Transverse colon (tissue), 4 donors: ENCODE measurements around the gene CPEB4. TPM values are rescaled to one million over a fixed set of nuclear protein-coding genes. Genes with fewer than 3 reads are reported as not detected.

Experiments
- DNase-seq: peaks from one replicate; pipeline ENCODE4 v3.0.0-alpha.2; 2019
- H3K27ac ChIP-seq, 4 donors: fragments of 200-600 bp; sonication (generic); 2 replicates each; pipeline ENCODE4 v1.5.1; 2016 to 2018; ENCODE audit warnings: inconsistent platforms in 4 of 4
- H3K27me3 ChIP-seq: fragments of 200-600 bp; sonication (generic); 2 replicates; pipeline ENCODE4 v1.5.1; 2017; ENCODE audit warnings: inconsistent platforms
- H3K36me3 ChIP-seq, 4 donors: fragments of 200-600 bp; sonication (generic); 2 replicates each; pipeline ENCODE4 v1.5.1; 2017 to 2019; ENCODE audit warnings: inconsistent platforms in 4 of 4
- H3K4me1 ChIP-seq, 4 donors: fragments of 200-600 bp; sonication (generic); 2 replicates each; pipeline ENCODE4 v1.5.1; 2017 to 2020; ENCODE audit warnings: inconsistent platforms in 4 of 4
- H3K4me3 ChIP-seq, 4 donors: fragments of 200-600 bp; sonication (generic); 1 replicate in 1 of 4; 2 replicates in 3 of 4; pipeline versions ENCODE4 v1.5.1 to v1.6.1; 2017 to 2019; ENCODE audit warnings: inconsistent platforms in 4 of 4
- H3K9me3 ChIP-seq, 2 donors: fragments of 200-600 bp; sonication (generic); 2 replicates each; pipeline ENCODE4 v1.5.1; 2017 to 2019; ENCODE audit warnings: inconsistent platforms in 2 of 2
- EP300 ChIP-seq: sonication (generic); formaldehyde crosslinking; IDR thresholded peaks from one replicate; pipeline ENCODE4 v1.6.1; 2017; ENCODE audit warnings: antibody characterized with exemption, low read depth
- POLR2A ChIP-seq: fragments of 450-650 bp; IDR thresholded peaks from one replicate; pipeline ENCODE4 v1.6.1; 2016; ENCODE audit warnings: antibody characterized with exemption, mild to moderate bottlenecking, moderate library complexity
- POLR2AphosphoS5 ChIP-seq, 3 donors: sonication (generic); formaldehyde crosslinking; IDR thresholded peaks; one replicate each; pipeline ENCODE4 v1.6.1; 2016; ENCODE audit warnings: antibody characterized with exemption in 3 of 3
- WGBS, 2 donors: methylation state at CpG; one replicate each; pipeline ENCODE4 v1.1.5; 2018; ENCODE audit warnings: low coverage in 1 of 2; 5-methylcytosine and 5-hydroxymethylcytosine counted together
- in situ Hi-C, 4 donors: fragments of 200-750 bp; cut with MboI; loops; one replicate each; pipeline versions ENCODE4 v1.15.0 to v1.15.1; 2017; ENCODE audit warnings: low sequenced_read_pairs in 3 of 4, low pct_ligation_motif_present in 1 of 4, low pct_unique_long_range_greater_than_20kb in 1 of 4
- intact Hi-C: fragments of 100-400 bp; cut with DNase I; formaldehyde crosslinking; loops from one replicate; pipeline ENCODE4 v1.15.1; 2023; ENCODE audit warnings: low total_unique reads
- total RNA-seq, 4 donors: library from RNA; depleted of rRNA; stranded (reverse); fragments of >200 nt; gene quantifications; one replicate each; pipeline ENCODE4 v1.1.0, GENCODE V29; 2016
- TF ChIP-seq, protein P1 (sequence below), 5 experiments: fragments of 200-600 bp in 3 of 5; fragments of 450-650 bp in 2 of 5; sonication (generic) in 3 of 5; IDR thresholded peaks; 1 replicate in 2 of 5; 2 replicates in 3 of 5; pipeline ENCODE4 v1.5.1; 2016 to 2017; ENCODE audit warnings: antibody characterized with exemption in 5 of 5, inconsistent platforms in 3 of 5, mild to moderate bottlenecking in 2 of 5, moderate library complexity in 1 of 5

The CPEB4 gene
- total RNA-seq, 4 donors from 2014 or later: 23.6 to 67.7 (median 36.5) TPM

DNA sequence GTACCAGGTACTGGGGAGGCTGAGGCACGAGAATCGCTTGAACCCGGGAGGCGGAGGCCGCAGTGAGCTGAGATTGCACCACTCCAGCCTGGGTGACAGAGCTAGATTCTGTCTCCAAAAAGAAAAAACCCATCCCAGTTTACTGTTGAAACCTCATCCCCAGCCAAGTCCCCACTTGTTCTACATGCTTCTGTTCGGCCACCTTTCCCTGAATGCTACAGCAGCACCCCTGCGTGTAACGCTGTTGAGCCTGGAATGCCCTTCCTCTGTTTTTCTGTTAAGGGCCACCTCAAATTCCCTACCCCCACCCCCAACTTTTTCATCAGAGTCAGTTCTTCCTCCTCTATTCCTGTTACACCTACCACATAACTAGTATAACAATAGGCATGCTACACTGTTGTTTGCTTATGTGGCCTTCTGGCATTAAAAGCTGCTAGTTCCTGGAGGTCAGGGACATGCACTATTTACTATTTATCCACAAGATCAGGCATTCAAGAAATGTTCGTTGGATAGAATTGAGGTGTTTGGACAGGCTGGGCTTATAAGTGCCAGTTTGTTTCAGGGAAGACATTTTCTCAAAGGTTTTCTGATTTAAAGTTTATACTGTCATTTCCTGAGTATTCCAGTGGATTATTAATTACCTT lies 53.7 kb downstream of the CPEB4 start:
- intact Hi-C loops: no loop called here
- no peak overlapping the region for H3K4me3 ChIP-seq
- no peak for TF ChIP-seq EP300
- no peak for TF ChIP-seq POLR2AphosphoS5 (IDR thresholded peaks at IDR 0.05)
- TF ChIP-seq, protein P1, sequence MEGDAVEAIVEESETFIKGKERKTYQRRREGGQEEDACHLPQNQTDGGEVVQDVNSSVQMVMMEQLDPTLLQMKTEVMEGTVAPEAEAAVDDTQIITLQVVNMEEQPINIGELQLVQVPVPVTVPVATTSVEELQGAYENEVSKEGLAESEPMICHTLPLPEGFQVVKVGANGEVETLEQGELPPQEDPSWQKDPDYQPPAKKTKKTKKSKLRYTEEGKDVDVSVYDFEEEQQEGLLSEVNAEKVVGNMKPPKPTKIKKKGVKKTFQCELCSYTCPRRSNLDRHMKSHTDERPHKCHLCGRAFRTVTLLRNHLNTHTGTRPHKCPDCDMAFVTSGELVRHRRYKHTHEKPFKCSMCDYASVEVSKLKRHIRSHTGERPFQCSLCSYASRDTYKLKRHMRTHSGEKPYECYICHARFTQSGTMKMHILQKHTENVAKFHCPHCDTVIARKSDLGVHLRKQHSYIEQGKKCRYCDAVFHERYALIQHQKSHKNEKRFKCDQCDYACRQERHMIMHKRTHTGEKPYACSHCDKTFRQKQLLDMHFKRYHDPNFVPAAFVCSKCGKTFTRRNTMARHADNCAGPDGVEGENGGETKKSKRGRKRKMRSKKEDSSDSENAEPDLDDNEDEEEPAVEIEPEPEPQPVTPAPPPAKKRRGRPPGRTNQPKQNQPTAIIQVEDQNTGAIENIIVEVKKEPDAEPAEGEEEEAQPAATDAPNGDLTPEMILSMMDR (IDR thresholded peaks at IDR 0.05): no peak
- TF ChIP-seq POLR2A: no peak
- no peaks in the 10 kb centered on the region for H3K27me3 ChIP-seq
- DNase-seq: no peak
- peaks cover 0 to 13% (median 5%) of the 10 kb centered on the region in 4 donors for H3K4me1 ChIP-seq
- no peak overlapping the region for H3K27ac ChIP-seq
- peaks cover 0 to 10% (median 3%) of the 10 kb centered on the region in 4 donors for H3K36me3 ChIP-seq
- in situ Hi-C loops: no loop called here
- no peaks in the 10 kb centered on the region for H3K9me3 ChIP-seq
- 80 to 89% methylated on average over 6 to 9 of the region's 9 CpGs for WGBS, 2 donors

DNA sequence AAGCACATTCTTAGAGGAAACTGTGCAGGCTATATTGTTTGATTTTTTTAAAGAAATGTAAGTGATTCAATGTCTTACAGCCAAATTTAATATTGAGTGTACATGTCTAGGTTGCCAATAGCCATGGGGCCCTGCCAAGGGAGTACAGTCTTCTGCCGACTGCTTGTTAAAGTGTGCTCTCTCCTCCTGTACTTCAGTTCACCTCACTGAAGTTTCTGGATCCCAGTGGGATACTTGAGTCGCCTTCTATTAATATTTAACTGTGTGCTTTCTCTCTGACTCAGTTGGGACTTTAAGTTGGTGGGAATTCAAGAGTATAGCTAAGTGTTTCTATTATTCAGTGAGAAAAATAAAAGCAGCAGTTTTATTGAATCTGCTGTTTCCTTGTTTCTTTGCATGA lies 56.4 kb downstream of the CPEB4 start:
- Histone ChIP-seq H3K36me3 (peaks cover 0 to 27% (median 8%) of the 10 kb centered on the region in 4 donors), H3K27ac (no peak overlapping the region), H3K4me3 (no peak overlapping the region), H3K27me3 (no peaks in the 10 kb centered on the region), H3K4me1 (peaks cover 0 to 13% (median 5%) of the 10 kb centered on the region in 4 donors), H3K9me3 (no peaks in the 10 kb centered on the region)
- in situ Hi-C loops: no loop called here
- DNase-seq: no peak
- TF ChIP-seq POLR2AphosphoS5 (IDR thresholded peaks at IDR 0.05) (no peak), EP300 (no peak), POLR2A (no peak)
- TF ChIP-seq, protein P1 (IDR thresholded peaks at IDR 0.05): no peak
- intact Hi-C loops: no loop called here
- 75 to 88% methylated on average over 1 to 2 of the region's 2 CpGs for WGBS, 2 donors

DNA sequence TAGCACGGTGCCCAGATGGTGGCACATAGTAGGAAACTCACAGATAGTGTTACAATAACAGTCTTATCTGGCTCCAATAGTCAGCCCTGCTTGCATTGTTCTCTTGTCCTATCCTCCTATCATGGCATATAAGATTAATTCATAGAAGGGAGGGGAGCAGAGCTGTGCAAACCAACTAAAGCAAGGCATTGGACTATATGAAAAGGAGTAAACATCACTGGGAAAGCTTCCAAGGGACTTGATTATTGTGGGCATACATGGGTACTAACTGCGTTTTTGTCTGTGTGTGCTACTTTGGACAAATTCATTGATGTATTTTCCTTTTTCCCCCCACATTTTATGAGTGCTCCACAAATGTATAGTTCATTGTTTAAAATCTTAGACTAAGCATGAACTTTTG lies 57.0 kb downstream of the CPEB4 start:
- Histone ChIP-seq H3K27ac (no peak overlapping the region), H3K27me3 (no peaks in the 10 kb centered on the region), H3K4me3 (no peak overlapping the region), H3K36me3 (peaks cover 0 to 33% (median 10%) of the 10 kb centered on the region in 4 donors), H3K4me1 (peaks cover 0 to 13% (median 5%) of the 10 kb centered on the region in 4 donors), H3K9me3 (no peaks in the 10 kb centered on the region)
- DNase-seq: no peak
- intact Hi-C loops: no loop called here
- no peak for TF ChIP-seq POLR2AphosphoS5 (IDR thresholded peaks at IDR 0.05)
- TF ChIP-seq EP300: no peak
- TF ChIP-seq POLR2A: no peak
- TF ChIP-seq, protein P1 (IDR thresholded peaks at IDR 0.05): no peak
- WGBS, 2 donors: 67 to 84% methylated on average over 1 to 2 of the region's 2 CpGs
- in situ Hi-C loops: no loop called here

DNA sequence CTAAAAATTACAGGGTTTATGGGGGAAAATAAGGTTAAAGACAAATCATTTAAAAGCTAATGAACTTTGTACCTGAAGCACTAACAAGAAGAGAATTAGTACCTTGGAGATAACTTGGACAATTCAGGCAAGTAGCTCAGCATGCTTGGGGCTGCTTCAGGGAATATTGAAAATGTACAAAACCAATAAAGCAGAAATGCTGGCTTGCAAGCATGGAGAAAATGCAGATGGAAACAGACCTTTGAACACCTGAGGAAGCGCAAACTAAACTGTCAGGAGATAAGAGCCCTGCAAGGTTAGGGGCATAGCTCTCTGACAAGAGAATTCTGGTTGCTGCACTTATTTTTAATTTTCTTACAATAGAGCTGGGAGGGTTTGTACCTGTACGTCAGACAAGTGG lies 58.2 kb downstream of the CPEB4 start:
- Histone ChIP-seq H3K27me3 (no peaks in the 10 kb centered on the region), H3K27ac (no peak overlapping the region), H3K36me3 (peaks cover 0 to 42% (median 14%) of the 10 kb centered on the region in 4 donors), H3K4me3 (no peak overlapping the region), H3K9me3 (no peaks in the 10 kb centered on the region), H3K4me1 (peaks cover 0 to 13% (median 5%) of the 10 kb centered on the region in 4 donors)
- DNase-seq: no peak
- intact Hi-C loops: no loop called here
- in situ Hi-C loops: no loop called here
- TF ChIP-seq POLR2A: no peak
- no peak for TF ChIP-seq EP300
- TF ChIP-seq POLR2AphosphoS5 (IDR thresholded peaks at IDR 0.05): no peak
- TF ChIP-seq, protein P1 (IDR thresholded peaks at IDR 0.05): no peak
- whole genome bisulfite sequencing, 2 donors: 67% methylated on average over 2 of the region's 2 CpGs; no CpG with 5 or more reads in 1 of the 2 donors
